SK-N-SH (cell line): ENCODE measurements around the gene B4GALNT1. TPM values are rescaled to one million over a fixed set of nuclear protein-coding genes. Genes with fewer than 3 reads are reported as not detected.

Source experiments
- CTCF ChIA-PET: fragments of 300-600, 350-600 bp; formaldehyde crosslinking; extraction: SDS; loops from one replicate; lab custom pipeline; 2021; lab: Yijun Ruan, JAX
- POLR2A ChIA-PET: fragments of 350-600 bp; sonication (Branson Sonifier 250); formaldehyde crosslinking; extraction: SDS; loops from one replicate; lab custom pipeline; 2020; ENCODE audit warnings: antibody characterized with exemption, inconsistent platforms; lab: Yijun Ruan, JAX
- DNase-seq: peaks from one replicate; pipeline ENCODE4 v3.0.0; 2012
- H2AFZ ChIP-seq: fragments of 200-600 bp; sonication (generic); 2 replicates; pipeline ENCODE4 v1.8.1; 2016; ENCODE audit warnings: antibody characterized with exemption, mild to moderate bottlenecking, low read depth
- H3F3A ChIP-seq: fragments of 200-600 bp; sonication (generic); replicated peaks from 2 replicates; pipeline ENCODE3; 2016; ENCODE audit warnings: antibody characterized with exemption, mild to moderate bottlenecking; ENCODE audit not compliant: insufficient read depth
- H3K27ac ChIP-seq, 2 experiments: fragments of 200-500 bp in 1 of 2; fragments of 200-600 bp in 1 of 2; sonication (Bioruptor generic) in 1 of 2; sonication (generic), shearing (Covaris generic) in 1 of 2; 2 replicates each; pipeline versions ENCODE4 v1.5.1 to v1.6.1; 2014 to 2016; ENCODE audit warnings: low read depth in 2 of 2, inconsistent platforms in 1 of 2, low read length in 1 of 2, mild to moderate bottlenecking in 1 of 2, mixed read lengths in 1 of 2
- H3K27me3 ChIP-seq: fragments of 200-600 bp; sonication (generic), shearing (Covaris generic); 2 replicates; pipeline ENCODE4 v1.6.1; 2016; ENCODE audit warnings: mixed run types; ENCODE audit not compliant: insufficient read depth
- H3K36me3 ChIP-seq, 2 experiments: fragments of 200-500 bp in 1 of 2; fragments of 200-600 bp in 1 of 2; sonication (Bioruptor generic) in 1 of 2; sonication (generic) in 1 of 2; replicated peaks in 1 of 2; 2 replicates each; pipeline versions ENCODE3 to v1.5.1; 2014 to 2016; ENCODE audit warnings: low read length in 1 of 2, mild to moderate bottlenecking in 1 of 2; ENCODE audit not compliant: insufficient read depth in 2 of 2, control insufficient read depth in 1 of 2
- H3K4me1 ChIP-seq, 2 experiments: fragments of 200-500 bp in 1 of 2; fragments of 200-600 bp in 1 of 2; sonication (Bioruptor generic) in 1 of 2; sonication (generic), shearing (Covaris generic) in 1 of 2; 2 replicates each; pipeline versions ENCODE4 v1.5.1 to v1.6.1; 2014 to 2016; ENCODE audit warnings: low read depth in 1 of 2, low read length in 1 of 2, mixed run types in 1 of 2; ENCODE audit not compliant: insufficient read depth in 2 of 2, control insufficient read depth in 1 of 2
- H3K4me2 ChIP-seq: fragments of 200-600 bp; sonication (generic), shearing (Covaris generic); 2 replicates; pipeline ENCODE4 v1.6.1; 2017; ENCODE audit warnings: mixed run types
- H3K4me3 ChIP-seq, 2 experiments: fragments of 200-500 bp in 1 of 2; fragments of 200-600 bp in 1 of 2; sonication (Bioruptor generic) in 1 of 2; sonication (generic), shearing (Covaris generic) in 1 of 2; 2 replicates each; pipeline versions ENCODE4 v1.5.1 to v1.8.1; 2014 to 2016; ENCODE audit warnings: low read depth in 2 of 2, inconsistent platforms in 1 of 2, low read length in 1 of 2, mild to moderate bottlenecking in 1 of 2, mixed read lengths in 1 of 2, moderate library complexity in 1 of 2
- H3K79me2 ChIP-seq: fragments of 200-600 bp; sonication (generic); 2 replicates; pipeline ENCODE4 v1.8.1; 2017; ENCODE audit warnings: mild to moderate bottlenecking; ENCODE audit not compliant: insufficient read depth
- H3K9ac ChIP-seq: fragments of 200-600 bp; sonication (generic); 2 replicates; pipeline ENCODE4 v1.6.1; 2017; ENCODE audit warnings: mixed run types
- H3K9me2 ChIP-seq: fragments of 200-600 bp; sonication (generic); 2 replicates; pipeline ENCODE4 v1.6.1; 2017; ENCODE audit warnings: mixed run types
- H3K9me3 ChIP-seq: fragments of 200-600 bp; sonication (generic); 2 replicates; pipeline ENCODE4 v1.6.1; 2017; ENCODE audit warnings: mixed run types, mild to moderate bottlenecking, moderate library complexity
- H4K20me1 ChIP-seq: fragments of 200-600 bp; sonication (generic); 2 replicates; pipeline ENCODE4 v1.6.1; 2017; ENCODE audit warnings: mild to moderate bottlenecking, mixed run types; ENCODE audit not compliant: insufficient read depth
- CHD2 ChIP-seq: fragments of 150-350 bp; IDR thresholded peaks from 2 replicates; pipeline ENCODE4 v1.6.1; 2018; ENCODE audit warnings: low read length; ENCODE audit not compliant: partially characterized antibody
- EP300 ChIP-seq, 2 experiments: IDR thresholded peaks; 2 replicates each; pipeline versions ENCODE4 v1.4.0 to v1.6.1; 2012; ENCODE audit warnings: borderline replicate concordance in 1 of 2, low read depth in 1 of 2, low read length in 1 of 2
- EZH2phosphoT487 ChIP-seq: fragments of 200-600 bp; sonication (generic); IDR thresholded peaks from 2 replicates; pipeline ENCODE4 v1.6.1; 2017; ENCODE audit warnings: low read depth, mixed run types, mild to moderate bottlenecking, antibody characterized with exemption, moderate library complexity, borderline replicate concordance
- JUND ChIP-seq: IDR thresholded peaks from 2 replicates; pipeline ENCODE4 v1.4.0; 2012
- MEF2A ChIP-seq: IDR thresholded peaks from 2 replicates; pipeline ENCODE4 v1.4.0; 2012; ENCODE audit warnings: low read depth, borderline replicate concordance
- POLR2AphosphoS5 ChIP-seq: IDR thresholded peaks from 2 replicates; pipeline ENCODE4 v1.6.1; 2012; ENCODE audit warnings: low read depth, low read length
- RCOR1 ChIP-seq: fragments of 150-350 bp; IDR thresholded peaks from 2 replicates; pipeline ENCODE4 v1.6.1; 2017; ENCODE audit warnings: antibody characterized with exemption, low read length
- SIN3A ChIP-seq: IDR thresholded peaks from 2 replicates; pipeline ENCODE4 v1.6.1; 2012; ENCODE audit warnings: low read depth, mild to moderate bottlenecking, low read length, moderate library complexity, borderline replicate concordance
- TCF12 ChIP-seq: IDR thresholded peaks from 2 replicates; pipeline ENCODE4 v1.4.0; 2012
- WGBS: methylation state at CpG from one replicate; pipeline ENCODE4 v1.1.6; 2017; ENCODE audit warnings: low lambda C conversion rate; 5-methylcytosine and 5-hydroxymethylcytosine counted together
- polyA plus RNA-seq, 3 experiments: library from polyadenylated mRNA; depleted of rRNA; stranded (reverse); fragments of >200 nt; gene quantifications; 2 replicates each; pipeline ENCODE4 v1.2.3, GENCODE V29; 2012
- TF ChIP-seq, protein P1 (sequence below): IDR thresholded peaks from 2 replicates; pipeline ENCODE4 v1.4.0; 2012; ENCODE audit warnings: low read depth, borderline replicate concordance
- TF ChIP-seq, protein P2 (sequence below): IDR thresholded peaks from 2 replicates; pipeline ENCODE4 v1.4.0; 2012; ENCODE audit warnings: low read depth, borderline replicate concordance
- TF ChIP-seq, protein P3 (sequence below): IDR thresholded peaks from 2 replicates; pipeline ENCODE4 v1.6.1; 2012; ENCODE audit warnings: mild to moderate bottlenecking, low read depth, low read length, moderate library complexity

B4GALNT1 gene
- polyA plus RNA-seq, 1 of the 3 experiments (the other 2 are of a cell fraction): 5.3 TPM

DNA sequence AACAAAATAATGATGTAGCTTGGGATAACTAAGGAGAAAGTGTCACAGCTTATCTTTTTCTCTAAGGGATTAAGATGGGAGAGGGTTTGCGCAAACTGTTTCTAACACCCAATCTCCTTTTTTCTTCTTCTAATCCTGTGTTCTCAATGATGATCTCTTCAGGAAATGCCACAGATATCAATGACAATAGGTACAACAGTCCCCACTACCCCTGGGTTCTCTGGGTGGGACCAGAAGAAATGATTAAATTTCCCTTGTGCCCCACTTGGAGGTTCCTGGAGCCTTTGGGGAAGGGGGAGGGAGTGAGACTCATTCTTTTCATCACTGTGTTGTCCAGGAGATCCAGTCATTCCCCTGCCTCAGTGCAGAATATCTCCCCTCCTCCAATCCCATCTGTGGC, 50.6 kb downstream of the B4GALNT1 start (continued):
- TF ChIP-seq, protein P1, sequence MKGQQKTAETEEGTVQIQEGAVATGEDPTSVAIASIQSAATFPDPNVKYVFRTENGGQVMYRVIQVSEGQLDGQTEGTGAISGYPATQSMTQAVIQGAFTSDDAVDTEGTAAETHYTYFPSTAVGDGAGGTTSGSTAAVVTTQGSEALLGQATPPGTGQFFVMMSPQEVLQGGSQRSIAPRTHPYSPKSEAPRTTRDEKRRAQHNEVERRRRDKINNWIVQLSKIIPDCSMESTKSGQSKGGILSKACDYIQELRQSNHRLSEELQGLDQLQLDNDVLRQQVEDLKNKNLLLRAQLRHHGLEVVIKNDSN: no peak
- TF ChIP-seq POLR2AphosphoS5: no peak
- no peak for TF ChIP-seq EZH2phosphoT487

DNA sequence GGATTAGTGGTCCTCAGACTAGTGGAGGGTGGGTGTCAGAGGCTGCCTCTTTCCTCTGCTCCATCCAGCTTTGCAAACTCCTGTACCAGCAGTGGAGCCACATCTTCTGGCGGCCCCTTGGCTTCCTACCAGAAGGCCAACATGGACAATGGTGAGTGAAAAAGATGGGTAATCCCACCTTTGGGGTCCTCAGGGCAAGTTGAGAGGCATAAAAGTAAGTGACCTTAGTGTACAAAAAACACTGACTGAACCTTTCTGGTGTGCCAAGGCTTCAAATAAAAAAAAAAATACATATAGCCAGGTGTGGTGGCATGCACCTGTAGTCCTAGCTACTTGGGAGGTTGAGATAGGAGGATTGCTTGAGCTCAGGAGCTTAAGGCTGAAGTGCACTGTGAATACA, 51.2 kb downstream of the B4GALNT1 start:
- H3K9me3 ChIP-seq: no peaks in the 10 kb centered on the region
- no peak overlapping the region for H3K4me3 ChIP-seq
- no peaks in the 10 kb centered on the region for H3K27me3 ChIP-seq
- CTCF ChIA-PET: interaction anchor here (0.7 to 7.6 kb wide), 14 partner anchors 11 to 157 kb away, joined by 3 to 298 read pairs (median 52); partner anchors contain the start of genes ARHGEF25, B4GALNT1, DTX3 and OS9
- WGBS: 100% methylated on average over 1 of the region's 1 CpG
- H3F3A ChIP-seq: no peaks in the 10 kb centered on the region
- no peaks in the 10 kb centered on the region for H3K4me1 ChIP-seq
- H4K20me1 ChIP-seq: no peaks in the 10 kb centered on the region
- no peak overlapping the region for H3K4me2 ChIP-seq
- H3K9ac ChIP-seq: no peak overlapping the region
- H3K9me2 ChIP-seq: no peaks in the 10 kb centered on the region
- TF ChIP-seq EP300 (IDR thresholded peaks at IDR 0.05; ENCODE audit: borderline replicate concordance in 1 of 2, low read depth in 1 of 2, low read length in 1 of 2) (no peak), SIN3A (no peak), TCF12 (no peak), MEF2A (no peak), JUND (no peak), RCOR1 (no peak), EZH2phosphoT487 (no peak), CHD2 (no peak)
- TF ChIP-seq, protein P2, sequence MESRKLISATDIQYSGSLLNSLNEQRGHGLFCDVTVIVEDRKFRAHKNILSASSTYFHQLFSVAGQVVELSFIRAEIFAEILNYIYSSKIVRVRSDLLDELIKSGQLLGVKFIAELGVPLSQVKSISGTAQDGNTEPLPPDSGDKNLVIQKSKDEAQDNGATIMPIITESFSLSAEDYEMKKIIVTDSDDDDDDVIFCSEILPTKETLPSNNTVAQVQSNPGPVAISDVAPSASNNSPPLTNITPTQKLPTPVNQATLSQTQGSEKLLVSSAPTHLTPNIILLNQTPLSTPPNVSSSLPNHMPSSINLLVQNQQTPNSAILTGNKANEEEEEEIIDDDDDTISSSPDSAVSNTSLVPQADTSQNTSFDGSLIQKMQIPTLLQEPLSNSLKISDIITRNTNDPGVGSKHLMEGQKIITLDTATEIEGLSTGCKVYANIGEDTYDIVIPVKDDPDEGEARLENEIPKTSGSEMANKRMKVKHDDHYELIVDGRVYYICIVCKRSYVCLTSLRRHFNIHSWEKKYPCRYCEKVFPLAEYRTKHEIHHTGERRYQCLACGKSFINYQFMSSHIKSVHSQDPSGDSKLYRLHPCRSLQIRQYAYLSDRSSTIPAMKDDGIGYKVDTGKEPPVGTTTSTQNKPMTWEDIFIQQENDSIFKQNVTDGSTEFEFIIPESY: no peak
- TF ChIP-seq, protein P3, sequence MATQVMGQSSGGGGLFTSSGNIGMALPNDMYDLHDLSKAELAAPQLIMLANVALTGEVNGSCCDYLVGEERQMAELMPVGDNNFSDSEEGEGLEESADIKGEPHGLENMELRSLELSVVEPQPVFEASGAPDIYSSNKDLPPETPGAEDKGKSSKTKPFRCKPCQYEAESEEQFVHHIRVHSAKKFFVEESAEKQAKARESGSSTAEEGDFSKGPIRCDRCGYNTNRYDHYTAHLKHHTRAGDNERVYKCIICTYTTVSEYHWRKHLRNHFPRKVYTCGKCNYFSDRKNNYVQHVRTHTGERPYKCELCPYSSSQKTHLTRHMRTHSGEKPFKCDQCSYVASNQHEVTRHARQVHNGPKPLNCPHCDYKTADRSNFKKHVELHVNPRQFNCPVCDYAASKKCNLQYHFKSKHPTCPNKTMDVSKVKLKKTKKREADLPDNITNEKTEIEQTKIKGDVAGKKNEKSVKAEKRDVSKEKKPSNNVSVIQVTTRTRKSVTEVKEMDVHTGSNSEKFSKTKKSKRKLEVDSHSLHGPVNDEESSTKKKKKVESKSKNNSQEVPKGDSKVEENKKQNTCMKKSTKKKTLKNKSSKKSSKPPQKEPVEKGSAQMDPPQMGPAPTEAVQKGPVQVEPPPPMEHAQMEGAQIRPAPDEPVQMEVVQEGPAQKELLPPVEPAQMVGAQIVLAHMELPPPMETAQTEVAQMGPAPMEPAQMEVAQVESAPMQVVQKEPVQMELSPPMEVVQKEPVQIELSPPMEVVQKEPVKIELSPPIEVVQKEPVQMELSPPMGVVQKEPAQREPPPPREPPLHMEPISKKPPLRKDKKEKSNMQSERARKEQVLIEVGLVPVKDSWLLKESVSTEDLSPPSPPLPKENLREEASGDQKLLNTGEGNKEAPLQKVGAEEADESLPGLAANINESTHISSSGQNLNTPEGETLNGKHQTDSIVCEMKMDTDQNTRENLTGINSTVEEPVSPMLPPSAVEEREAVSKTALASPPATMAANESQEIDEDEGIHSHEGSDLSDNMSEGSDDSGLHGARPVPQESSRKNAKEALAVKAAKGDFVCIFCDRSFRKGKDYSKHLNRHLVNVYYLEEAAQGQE: no peak
- H3K36me3 ChIP-seq: peaks cover 23 to 76% of the 10 kb centered on the region in 2 experiments
- H3K27ac ChIP-seq: no peak overlapping the region
- no peak overlapping the region for H2AFZ ChIP-seq
- POLR2A ChIA-PET: no interaction called here
- no peaks in the 10 kb centered on the region for H3K79me2 ChIP-seq
- DNase-seq: no peak
